OCI-LY3 (cell line): ENCODE results near the gene KRT74.

Source experiments
- H2AFZ ChIP-seq: fragments of 200-600, 300-600 bp; shearing (Covaris generic); 2 replicates; pipeline ENCODE4 v1.6.0; 2014; ENCODE audit warnings: antibody characterized with exemption, low read depth, low read length
- H3K27ac ChIP-seq: fragments of 200-600, 300-600 bp; sonication (generic); 2 replicates; pipeline ENCODE4 v1.5.1; 2014; ENCODE audit warnings: mild to moderate bottlenecking, low read length, moderate library complexity, mixed read lengths
- H3K27me3 ChIP-seq: fragments of 200-600, 300-600 bp; sonication (generic); 2 replicates; pipeline ENCODE4 v1.6.1; 2014; ENCODE audit warnings: low read depth, low read length, mixed read lengths
- H3K36me3 ChIP-seq: fragments of 200-600, 300-600 bp; sonication (generic); replicated peaks from 2 replicates; pipeline ENCODE3; 2014; ENCODE audit warnings: low read depth, low read length, mixed read lengths
- H3K4me1 ChIP-seq: fragments of 300-600, 200-600 bp; sonication (generic); 2 replicates; pipeline ENCODE4 v1.6.1; 2014; ENCODE audit warnings: low read length, mixed read lengths
- H3K4me2 ChIP-seq: fragments of 200-600, 300-600 bp; sonication (generic); 2 replicates; pipeline ENCODE4 v1.6.1; 2014; ENCODE audit warnings: low read length, mixed read lengths
- H3K4me3 ChIP-seq: fragments of 300-600, 200-600 bp; sonication (generic); 2 replicates; pipeline ENCODE4 v1.5.1; 2014; ENCODE audit warnings: antibody characterized with exemption, mild to moderate bottlenecking, low read length, moderate library complexity
- H3K79me2 ChIP-seq: fragments of 300-600, 200-600 bp; shearing (Covaris generic); 2 replicates; pipeline ENCODE4 v1.6.1; 2014; ENCODE audit warnings: mild to moderate bottlenecking, low read length, mixed read lengths
- H3K9ac ChIP-seq: fragments of 300-600, 200-600 bp; shearing (Covaris generic); 2 replicates; pipeline ENCODE4 v1.6.0; 2014; ENCODE audit warnings: mild to moderate bottlenecking, low read length, moderate library complexity
- H3K9me3 ChIP-seq: fragments of 200-600, 300-600 bp; shearing (Covaris generic); 2 replicates; pipeline ENCODE4 v1.6.1; 2014; ENCODE audit warnings: low read length, mixed read lengths; ENCODE audit not compliant: insufficient read depth
- H4K20me1 ChIP-seq: fragments of 200-600, 300-600 bp; sonication (generic); 2 replicates; pipeline ENCODE4 v1.6.1; 2016; ENCODE audit warnings: low read length, mixed read lengths; ENCODE audit not compliant: insufficient read depth
- EZH2phosphoT487 ChIP-seq: fragments of 200-600 bp; shearing (Covaris generic); IDR thresholded peaks from 2 replicates; pipeline ENCODE4 v1.6.1; 2018; ENCODE audit warnings: antibody characterized with exemption, mixed run types, low read depth
- TF ChIP-seq, protein P1 (sequence below): fragments of 200-600, 300-600 bp; sonication (generic); IDR thresholded peaks from 2 replicates; pipeline ENCODE4 v1.5.1; 2014; ENCODE audit warnings: antibody characterized with exemption, low read length, low read depth

KRT74 gene

GRCh38 chr12:52615208-52615868, 41.7 kb upstream of the KRT74 start:
- Histone ChIP-seq H3K4me2 (no peak overlapping the region), H3K79me2 (no peaks in the 10 kb centered on the region), H3K4me1 (peaks cover 2% of the 10 kb centered on the region), H3K4me3 (no peak overlapping the region), H2AFZ (no peak overlapping the region), H3K9ac (no peak overlapping the region), H4K20me1 (no peaks in the 10 kb centered on the region), H3K9me3 (no peaks in the 10 kb centered on the region), H3K27me3 (peaks cover 30% of the 10 kb centered on the region), H3K27ac (no peak overlapping the region), H3K36me3 (no peaks in the 10 kb centered on the region)
- no peak for TF ChIP-seq EZH2phosphoT487
- TF ChIP-seq, protein P1, sequence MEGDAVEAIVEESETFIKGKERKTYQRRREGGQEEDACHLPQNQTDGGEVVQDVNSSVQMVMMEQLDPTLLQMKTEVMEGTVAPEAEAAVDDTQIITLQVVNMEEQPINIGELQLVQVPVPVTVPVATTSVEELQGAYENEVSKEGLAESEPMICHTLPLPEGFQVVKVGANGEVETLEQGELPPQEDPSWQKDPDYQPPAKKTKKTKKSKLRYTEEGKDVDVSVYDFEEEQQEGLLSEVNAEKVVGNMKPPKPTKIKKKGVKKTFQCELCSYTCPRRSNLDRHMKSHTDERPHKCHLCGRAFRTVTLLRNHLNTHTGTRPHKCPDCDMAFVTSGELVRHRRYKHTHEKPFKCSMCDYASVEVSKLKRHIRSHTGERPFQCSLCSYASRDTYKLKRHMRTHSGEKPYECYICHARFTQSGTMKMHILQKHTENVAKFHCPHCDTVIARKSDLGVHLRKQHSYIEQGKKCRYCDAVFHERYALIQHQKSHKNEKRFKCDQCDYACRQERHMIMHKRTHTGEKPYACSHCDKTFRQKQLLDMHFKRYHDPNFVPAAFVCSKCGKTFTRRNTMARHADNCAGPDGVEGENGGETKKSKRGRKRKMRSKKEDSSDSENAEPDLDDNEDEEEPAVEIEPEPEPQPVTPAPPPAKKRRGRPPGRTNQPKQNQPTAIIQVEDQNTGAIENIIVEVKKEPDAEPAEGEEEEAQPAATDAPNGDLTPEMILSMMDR: no peak

DNA sequence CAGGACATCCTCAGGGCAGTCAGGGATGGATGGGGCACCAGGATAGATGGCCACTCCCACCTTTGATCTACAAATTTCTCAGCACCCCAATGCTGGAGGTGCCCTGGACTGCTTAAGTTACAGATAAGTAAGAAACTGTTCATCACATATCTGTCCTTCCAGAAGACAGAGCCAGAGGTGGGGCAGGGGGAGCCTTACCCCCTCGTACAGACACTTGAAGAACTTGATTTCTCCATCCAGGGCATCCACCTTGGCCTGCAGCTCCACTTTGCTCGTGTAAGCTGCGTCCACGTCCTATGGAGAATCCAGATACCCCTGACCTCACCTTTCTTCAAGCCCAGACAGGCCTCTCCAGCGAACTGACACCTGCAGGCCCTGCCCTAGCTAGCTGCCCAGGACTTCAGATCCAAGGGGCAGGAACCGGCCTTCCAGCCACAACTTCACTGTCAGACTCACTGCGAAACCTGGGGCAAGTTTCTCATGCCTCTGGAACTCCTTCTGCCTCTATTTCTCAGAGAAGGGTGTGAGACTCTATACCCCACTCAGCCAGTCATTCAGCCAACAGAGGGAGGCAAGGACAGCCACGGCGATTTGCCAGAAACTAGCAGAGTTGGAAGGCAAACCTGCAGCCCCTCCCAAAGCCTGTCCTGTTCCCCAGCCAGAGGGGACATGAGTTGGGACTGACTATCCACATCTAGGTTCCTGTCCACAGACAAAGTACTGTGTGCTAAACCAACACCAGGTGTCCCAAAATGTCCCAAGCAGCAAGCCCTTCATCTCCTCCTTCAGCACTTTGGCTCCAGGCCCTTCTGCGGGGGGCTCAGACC, 41.0 kb upstream of the KRT74 start:
- Histone ChIP-seq H3K9ac (no peak overlapping the region), H2AFZ (no peak overlapping the region), H3K4me1 (no peaks in the 10 kb centered on the region), H3K4me3 (no peak overlapping the region), H3K9me3 (no peaks in the 10 kb centered on the region), H3K79me2 (no peaks in the 10 kb centered on the region), H3K27ac (no peak overlapping the region), H3K4me2 (no peak overlapping the region), H3K27me3 (peaks cover 30% of the 10 kb centered on the region), H4K20me1 (no peaks in the 10 kb centered on the region), H3K36me3 (no peaks in the 10 kb centered on the region)
- no peak for TF ChIP-seq EZH2phosphoT487
- TF ChIP-seq, protein P1: no peak

- H3K4me2 ChIP-seq: no peak overlapping the region
- H3K79me2 ChIP-seq: no peaks in the 10 kb centered on the region
- H2AFZ ChIP-seq: no peak overlapping the region
- H3K27ac ChIP-seq: no peak overlapping the region
- TF ChIP-seq, protein P1: no peak
- TF ChIP-seq EZH2phosphoT487: no peak
- H3K36me3 ChIP-seq: no peaks in the 10 kb centered on the region
- H3K9me3 ChIP-seq: no peaks in the 10 kb centered on the region
- no peaks in the 10 kb centered on the region for H4K20me1 ChIP-seq
- H3K27me3 ChIP-seq: peaks cover 37% of the 10 kb centered on the region
- no peaks in the 10 kb centered on the region for H3K4me1 ChIP-seq
- H3K9ac ChIP-seq: no peak overlapping the region
- H3K4me3 ChIP-seq: no peak overlapping the region
These were observed 39.9 kb upstream of the KRT74 start for GRCh38 chr12:52613384-52614030.
